SK-N-SH (cell line): ENCODE results near the gene STX17.

Experiments
- EP300 ChIP-seq, 2 experiments: IDR thresholded peaks; 2 replicates each; pipeline versions ENCODE4 v1.4.0 to v1.6.1; 2012; ENCODE audit warnings: borderline replicate concordance in 1 of 2, low read depth in 1 of 2, low read length in 1 of 2
- MAX ChIP-seq: IDR thresholded peaks from 2 replicates; pipeline ENCODE4 v1.4.0; 2012; ENCODE audit warnings: low read depth
- NFIC ChIP-seq: IDR thresholded peaks from 2 replicates; pipeline ENCODE4 v1.4.0; 2012; ENCODE audit warnings: borderline replicate concordance
- POLR2AphosphoS5 ChIP-seq: IDR thresholded peaks from 2 replicates; pipeline ENCODE4 v1.6.1; 2012; ENCODE audit warnings: low read depth, low read length
- RAD21 ChIP-seq: IDR thresholded peaks from 2 replicates; pipeline ENCODE4 v1.6.1; 2012; ENCODE audit warnings: mild to moderate bottlenecking, low read length
- RCOR1 ChIP-seq: fragments of 150-350 bp; IDR thresholded peaks from 2 replicates; pipeline ENCODE4 v1.6.1; 2017; ENCODE audit warnings: antibody characterized with exemption, low read length
- REST ChIP-seq: IDR thresholded peaks from 2 replicates; pipeline ENCODE4 v1.6.1; 2012; ENCODE audit warnings: mild to moderate bottlenecking, low read depth, low read length, moderate library complexity
- RFX5 ChIP-seq: IDR thresholded peaks from 2 replicates; pipeline ENCODE4 v1.6.1; 2012; ENCODE audit warnings: mild to moderate bottlenecking, improper control_type of control experiment, low read length
- RXRA ChIP-seq: IDR thresholded peaks from 2 replicates; pipeline ENCODE4 v1.4.0; 2012; ENCODE audit warnings: low read depth, mild to moderate bottlenecking, borderline replicate concordance
- TEAD4 ChIP-seq: IDR thresholded peaks from 2 replicates; pipeline ENCODE4 v1.4.0; 2012; ENCODE audit warnings: mild to moderate bottlenecking, borderline replicate concordance; ENCODE audit not compliant: insufficient read depth
- YY1 ChIP-seq: IDR thresholded peaks from 2 replicates; pipeline ENCODE4 v1.4.0; 2012; ENCODE audit warnings: low read depth, mild to moderate bottlenecking
- TF ChIP-seq, protein P1 (sequence below): fragments of 200-600 bp; sonication (generic); IDR thresholded peaks from 2 replicates; pipeline ENCODE4 v1.6.1; 2017; ENCODE audit warnings: antibody characterized with exemption, mild to moderate bottlenecking, moderate library complexity
- TF ChIP-seq, protein P2 (sequence below): fragments of 150-350 bp; IDR thresholded peaks from 2 replicates; pipeline ENCODE4 v1.6.1; 2017; ENCODE audit warnings: antibody characterized with exemption, low read length, low read depth, borderline replicate concordance

DNA sequence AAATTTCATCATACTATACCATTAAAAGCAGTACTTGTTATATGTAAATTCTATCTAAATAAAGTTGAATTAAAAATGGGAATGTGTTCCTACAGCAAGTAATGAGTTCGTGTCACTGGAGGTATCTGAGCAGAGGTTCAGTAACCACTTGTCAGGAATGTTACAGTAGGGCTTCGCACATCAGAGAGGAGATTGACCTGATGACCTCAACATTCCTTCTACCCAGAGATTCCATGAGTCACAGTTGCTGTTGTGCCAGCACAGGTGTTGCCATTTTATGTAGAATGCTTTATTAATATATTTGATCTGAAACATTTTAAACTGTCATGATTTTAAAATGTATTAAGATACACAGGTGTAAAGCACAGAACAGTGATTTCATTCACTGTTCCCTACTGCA lies 60.3 kb downstream of the STX17 start:
- TF ChIP-seq NFIC = no peak
- TF ChIP-seq, protein P1, sequence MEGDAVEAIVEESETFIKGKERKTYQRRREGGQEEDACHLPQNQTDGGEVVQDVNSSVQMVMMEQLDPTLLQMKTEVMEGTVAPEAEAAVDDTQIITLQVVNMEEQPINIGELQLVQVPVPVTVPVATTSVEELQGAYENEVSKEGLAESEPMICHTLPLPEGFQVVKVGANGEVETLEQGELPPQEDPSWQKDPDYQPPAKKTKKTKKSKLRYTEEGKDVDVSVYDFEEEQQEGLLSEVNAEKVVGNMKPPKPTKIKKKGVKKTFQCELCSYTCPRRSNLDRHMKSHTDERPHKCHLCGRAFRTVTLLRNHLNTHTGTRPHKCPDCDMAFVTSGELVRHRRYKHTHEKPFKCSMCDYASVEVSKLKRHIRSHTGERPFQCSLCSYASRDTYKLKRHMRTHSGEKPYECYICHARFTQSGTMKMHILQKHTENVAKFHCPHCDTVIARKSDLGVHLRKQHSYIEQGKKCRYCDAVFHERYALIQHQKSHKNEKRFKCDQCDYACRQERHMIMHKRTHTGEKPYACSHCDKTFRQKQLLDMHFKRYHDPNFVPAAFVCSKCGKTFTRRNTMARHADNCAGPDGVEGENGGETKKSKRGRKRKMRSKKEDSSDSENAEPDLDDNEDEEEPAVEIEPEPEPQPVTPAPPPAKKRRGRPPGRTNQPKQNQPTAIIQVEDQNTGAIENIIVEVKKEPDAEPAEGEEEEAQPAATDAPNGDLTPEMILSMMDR = no peak
- TF ChIP-seq, protein P2, sequence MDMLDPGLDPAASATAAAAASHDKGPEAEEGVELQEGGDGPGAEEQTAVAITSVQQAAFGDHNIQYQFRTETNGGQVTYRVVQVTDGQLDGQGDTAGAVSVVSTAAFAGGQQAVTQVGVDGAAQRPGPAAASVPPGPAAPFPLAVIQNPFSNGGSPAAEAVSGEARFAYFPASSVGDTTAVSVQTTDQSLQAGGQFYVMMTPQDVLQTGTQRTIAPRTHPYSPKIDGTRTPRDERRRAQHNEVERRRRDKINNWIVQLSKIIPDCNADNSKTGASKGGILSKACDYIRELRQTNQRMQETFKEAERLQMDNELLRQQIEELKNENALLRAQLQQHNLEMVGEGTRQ = no peak
- no peak for TF ChIP-seq RFX5
- no peak for TF ChIP-seq RAD21
- no peak for TF ChIP-seq MAX
- no peak for TF ChIP-seq POLR2AphosphoS5
- TF ChIP-seq EP300 (IDR thresholded peaks at IDR 0.05; ENCODE audit: borderline replicate concordance in 1 of 2, low read depth in 1 of 2, low read length in 1 of 2) = no peak
- TF ChIP-seq RXRA = no peak
- TF ChIP-seq TEAD4 = no peak
- TF ChIP-seq RCOR1 = no peak
- no peak for TF ChIP-seq YY1
- no peak for TF ChIP-seq REST
